OCI-LY1 (cell line): ENCODE data around the gene DNAH9.

Experiments used
- CTCF ChIP-seq: fragments of 200-600 bp; sonication (generic), shearing (Covaris generic); IDR thresholded peaks from 2 replicates; pipeline ENCODE4 v1.5.1; 2017; ENCODE audit warnings: mild to moderate bottlenecking, antibody characterized with exemption, low read length, moderate library complexity, mixed read lengths
- EZH2 ChIP-seq: fragments of 200-600 bp; sonication (generic), shearing (Covaris generic); IDR thresholded peaks from 2 replicates; pipeline ENCODE4 v1.8.0; 2017; ENCODE audit warnings: borderline replicate concordance, mixed run types, mild to moderate bottlenecking, antibody characterized with exemption, low read length, moderate library complexity, mixed read lengths

DNA sequence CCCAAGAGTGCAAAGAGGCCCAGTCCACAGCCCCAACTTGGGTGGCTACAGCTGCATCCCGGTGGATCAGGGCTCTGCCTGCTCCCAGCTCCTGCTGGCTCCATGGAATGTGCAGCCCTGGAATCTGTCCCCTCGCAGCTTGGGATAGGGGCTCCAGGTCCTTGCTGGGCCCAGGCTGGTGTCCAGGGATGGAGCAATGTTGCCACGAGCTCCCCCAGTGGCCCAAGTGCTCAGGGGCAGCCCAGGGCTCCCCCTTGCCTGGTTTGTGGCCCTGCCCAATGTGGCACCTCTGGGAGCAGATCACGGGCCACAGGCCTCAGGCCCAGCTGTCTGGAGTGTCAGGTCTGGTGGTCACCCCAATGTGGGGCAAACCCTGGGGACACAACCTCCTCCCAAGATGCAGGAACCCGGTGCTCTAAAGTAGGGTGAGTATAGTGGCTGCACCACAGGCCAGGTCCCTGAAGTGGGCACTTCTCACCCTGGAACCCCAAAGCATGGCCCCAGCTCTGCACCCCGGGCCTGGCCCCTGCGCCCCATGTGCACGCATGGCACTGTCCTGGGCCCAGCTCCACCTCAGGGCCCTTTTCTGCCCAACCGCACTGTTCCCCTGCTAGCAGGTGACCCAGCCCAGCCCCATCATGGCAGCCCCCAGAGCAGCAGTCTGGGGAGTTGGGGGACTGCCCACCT, 14.8 kb upstream of the DNAH9 start:
- TF ChIP-seq CTCF (no peak), EZH2 (no peak)
